Fibroblast of peridontal ligament (primary cell): ENCODE measurements around the gene NPM3.

Experiments used
- DNase-seq: peaks from one replicate; pipeline ENCODE4 v3.0.0-alpha.2; 2010; ENCODE audit errors: extremely low read depth

NPM3 gene

GRCh38 chr10:101758858-101759257 is 24.4 kb downstream of the NPM3 start:
- DNase-seq = no peak

GRCh38 chr10:101752241-101752640 is 31.0 kb downstream of the NPM3 start:
- no peak for DNase-seq

- DNase-seq = no peak
Measured at GRCh38 chr10:101749047-101750016, 33.9 kb downstream of the NPM3 start.

- DNase-seq = no peak
Measured at GRCh38 chr10:101748496-101748895, 34.8 kb downstream of the NPM3 start.

GRCh38 chr10:101745074-101745696 is 38.1 kb downstream of the NPM3 start:
- DNase-seq = no peak

GRCh38 chr10:101744267-101744666 is 39.0 kb downstream of the NPM3 start:
- DNase-seq = peak; percentile 2

- DNase-seq = no peak
Measured at GRCh38 chr10:101741938-101742337, 41.3 kb downstream of the NPM3 start.

GRCh38 chr10:101736666-101737065 is 46.6 kb downstream of the NPM3 start:
- DNase-seq = no peak

- DNase-seq = no peak
Measured at GRCh38 chr10:101732096-101732495, 51.1 kb downstream of the NPM3 start.
